ENCODE measurements around the gene DTNB. TPM values are rescaled to one million over a fixed set of nuclear protein-coding genes. Genes with fewer than 3 reads are reported as not detected.
"Not testable (repeated sequence)": the region's sequence is repeated elsewhere in the genome, so short reads cannot be mapped to it uniquely, and the experiment has no call there.

The DTNB gene
- total RNA-seq, 1 experiment from 2014 or later = 4.8 TPM

DNA sequence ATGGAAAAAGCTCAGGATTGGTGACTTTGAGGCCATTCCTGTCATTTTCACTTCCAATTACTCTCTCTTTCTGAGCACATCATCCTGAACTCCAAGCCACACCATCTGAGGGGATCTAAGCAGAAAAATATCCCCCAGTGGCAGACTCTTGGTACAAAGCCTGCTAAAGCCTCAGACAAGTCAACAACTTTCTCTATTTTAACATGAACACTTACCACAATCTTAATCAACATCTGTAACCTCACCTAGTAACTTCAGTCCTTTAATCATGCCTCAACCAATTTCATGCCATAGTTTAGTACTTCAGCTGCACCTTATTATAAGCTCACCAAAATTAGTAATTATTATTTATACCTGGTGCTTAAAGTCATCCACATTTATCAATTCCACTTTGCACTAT lies 128.9 kb downstream of the DTNB start:
- no peak for DNase-seq (ENCODE audit: low spot score)

DNA sequence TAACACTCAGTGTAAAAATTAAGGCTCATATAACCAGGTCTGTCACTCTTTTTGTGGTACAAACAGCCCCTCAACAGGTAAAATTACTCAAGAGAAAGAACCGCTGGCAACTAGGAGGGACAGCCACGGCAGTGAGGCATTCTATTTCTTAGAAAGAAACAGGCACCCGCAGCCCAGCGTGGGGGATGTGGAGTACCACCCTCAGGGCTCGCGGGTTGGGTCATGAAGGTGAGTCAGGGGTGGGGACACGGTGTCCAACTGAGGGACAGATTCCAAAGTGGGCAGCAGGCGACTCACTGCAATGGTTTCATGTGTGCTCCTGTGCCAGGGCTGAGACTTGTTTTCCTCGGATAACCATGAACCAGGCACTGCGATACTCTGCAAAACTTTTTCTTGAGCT lies 129.4 kb downstream of the DTNB start:
- no peak for DNase-seq (ENCODE audit: low spot score)

DNA sequence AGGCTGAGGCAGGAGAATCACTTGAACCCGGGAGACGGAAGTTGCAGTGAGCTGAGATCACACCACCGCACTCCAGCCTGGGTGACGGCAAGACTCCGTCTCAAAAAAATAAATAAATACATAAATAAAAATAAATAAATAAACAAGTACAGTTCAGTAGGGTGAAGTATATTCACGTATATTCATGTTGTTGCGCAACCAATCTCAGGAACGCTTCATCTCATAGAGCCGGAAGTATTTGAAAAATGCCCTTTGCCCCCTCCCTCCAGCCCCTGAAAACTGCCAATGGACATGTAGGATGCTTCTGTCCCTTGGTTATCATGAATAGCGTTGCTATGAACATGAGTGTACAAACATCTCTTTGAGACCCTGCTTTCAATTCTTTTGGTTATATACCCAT lies 132.0 kb downstream of the DTNB start:
- DNase-seq (ENCODE audit: low spot score) = no peak

DNA sequence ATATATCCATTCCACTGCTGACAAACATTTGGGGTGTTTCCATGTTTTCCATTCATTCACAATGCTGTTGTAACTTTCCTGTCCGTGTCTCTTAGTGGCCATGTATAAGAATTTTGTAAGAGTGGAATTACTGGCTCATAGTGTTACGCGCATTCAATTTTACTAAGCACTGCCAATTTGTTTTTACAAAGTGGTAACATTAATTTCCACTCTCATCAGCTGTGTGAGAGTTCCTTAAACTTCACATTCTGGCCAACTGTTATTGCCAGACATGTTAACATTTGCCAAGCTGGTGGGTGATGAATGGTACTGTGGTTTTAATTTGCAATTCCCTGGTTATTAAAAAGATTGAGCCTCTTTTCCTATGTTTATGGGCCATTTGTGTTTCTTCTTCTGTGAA lies 134.2 kb downstream of the DTNB start:
- no peak for DNase-seq (ENCODE audit: low spot score)

DNA sequence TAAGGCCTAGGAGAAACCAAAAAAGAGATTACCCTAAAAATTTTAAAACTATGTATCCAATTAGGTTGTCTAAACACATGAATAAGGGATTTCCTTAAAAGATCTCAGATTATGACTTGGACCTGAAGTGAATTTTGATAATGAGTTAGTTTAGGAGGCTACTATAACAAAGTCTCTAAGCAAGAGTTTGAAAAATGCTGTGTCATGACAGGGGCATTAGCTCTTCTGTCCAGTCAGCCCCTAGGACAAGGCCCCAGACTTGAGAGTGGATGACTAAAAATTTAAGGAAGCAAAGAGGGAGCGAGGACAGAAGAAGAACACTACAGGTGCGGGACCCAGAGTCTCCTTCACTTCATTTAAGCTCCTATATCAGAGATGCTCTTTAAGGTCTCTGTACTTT lies 135.9 kb downstream of the DTNB start:
- DNase-seq (ENCODE audit: low spot score) = no peak

DNA sequence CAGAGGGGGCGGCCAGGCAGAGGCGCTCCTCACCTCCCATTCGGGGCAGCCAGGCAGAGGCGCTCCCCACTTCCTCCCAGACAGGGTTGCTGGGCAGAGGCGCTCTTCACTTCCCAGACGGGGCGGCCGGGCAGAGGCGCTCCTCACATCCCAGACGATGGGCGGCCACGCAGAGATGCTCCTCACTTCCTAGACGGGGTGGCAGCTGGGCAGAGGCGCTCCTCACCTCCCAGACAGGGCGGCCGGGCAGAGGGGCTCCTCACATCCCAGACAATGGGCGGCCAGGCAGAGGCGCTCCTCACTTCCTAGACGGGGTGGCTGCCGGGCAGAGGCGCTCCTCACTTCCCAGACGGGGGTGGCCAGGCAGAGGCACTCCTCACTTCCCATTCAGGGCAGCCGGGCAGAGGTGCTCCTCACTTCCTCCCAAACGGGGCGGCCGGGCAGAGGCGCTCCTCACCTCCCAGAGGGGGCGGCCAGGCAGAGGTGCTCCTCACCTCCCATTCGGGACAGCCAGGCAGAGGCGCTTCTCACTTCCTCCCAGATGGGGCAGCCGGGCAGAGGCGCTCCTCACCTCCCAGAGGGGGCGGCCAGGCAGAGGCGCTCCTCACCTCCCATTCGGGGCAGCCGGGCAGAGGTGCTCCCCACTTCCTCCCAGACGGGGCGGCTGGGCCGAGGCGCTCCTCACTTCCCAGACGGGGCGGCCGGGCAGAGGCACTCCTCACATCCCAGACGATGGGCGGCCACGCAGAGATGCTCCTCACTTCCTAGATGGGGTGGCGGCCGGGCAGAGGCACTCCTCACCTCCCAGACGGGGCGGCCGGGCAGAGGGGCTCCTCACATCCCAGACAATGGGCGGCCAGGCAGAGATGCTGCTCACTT lies 137.7 kb downstream of the DTNB start:
- DNase-seq (ENCODE audit: low spot score) = not testable (repeated sequence)

DNA sequence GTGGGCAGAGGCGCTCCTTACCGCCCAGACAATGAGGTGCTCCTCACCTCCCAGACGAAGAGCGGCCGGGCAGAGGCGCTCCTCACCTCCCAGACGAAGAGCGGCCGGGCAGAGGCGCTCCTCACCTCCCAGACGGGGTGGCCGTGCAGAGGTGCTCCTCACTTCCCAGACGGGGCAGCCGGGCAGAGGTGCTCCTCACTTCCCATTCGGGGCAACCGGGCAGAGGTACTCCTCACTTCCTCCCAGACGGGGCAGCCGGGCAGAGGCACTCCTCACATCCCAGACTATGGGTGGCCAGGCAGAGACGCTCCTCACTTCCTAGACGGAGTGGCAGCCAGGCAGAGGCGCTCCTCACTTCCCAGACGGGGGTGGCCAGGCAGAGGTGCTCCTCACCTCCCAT lies 138.4 kb downstream of the DTNB start:
- DNase-seq (ENCODE audit: low spot score) = not testable (repeated sequence)

DNA sequence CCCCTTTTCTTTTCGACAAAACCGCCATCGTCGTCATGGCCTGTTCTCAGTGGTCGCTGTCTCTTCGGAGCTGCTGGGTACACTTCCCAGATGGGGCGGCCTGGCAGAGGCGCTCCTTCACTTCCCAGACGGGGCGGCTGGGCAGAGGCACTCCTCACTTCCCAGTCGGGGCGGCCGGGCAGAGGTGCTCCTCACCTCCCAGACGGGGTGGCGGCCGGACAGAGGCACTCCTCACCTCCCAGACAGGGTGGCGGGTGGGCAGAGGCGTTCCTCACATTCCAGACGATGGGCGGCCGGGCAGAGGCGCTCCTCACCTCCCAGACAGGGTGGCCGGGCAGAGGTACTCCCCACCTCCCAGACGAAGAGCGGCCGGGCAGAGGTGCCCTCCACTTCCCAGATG lies 138.9 kb downstream of the DTNB start:
- no peak for DNase-seq (ENCODE audit: low spot score)

DNA sequence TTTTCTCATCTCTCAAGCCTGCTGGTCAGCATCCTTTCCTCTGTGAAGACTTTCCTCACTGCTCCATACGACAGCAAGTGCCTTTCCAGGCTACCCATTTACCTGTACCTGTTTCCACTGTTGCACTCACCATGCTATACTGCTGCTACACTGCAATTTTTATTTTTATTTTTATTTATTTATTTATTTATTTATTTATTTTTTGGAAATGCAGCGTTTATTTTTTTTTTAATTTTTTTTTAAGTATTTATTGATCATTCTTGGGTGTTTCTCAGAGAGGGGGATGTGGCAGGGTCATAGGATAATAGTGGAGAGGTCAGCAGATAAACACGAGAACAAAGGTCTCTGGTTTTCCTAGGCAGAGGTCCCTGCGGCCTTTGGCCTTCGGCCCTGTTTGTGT lies 139.6 kb downstream of the DTNB start:
- not testable (repeated sequence) for DNase-seq (ENCODE audit: low spot score)

DNA sequence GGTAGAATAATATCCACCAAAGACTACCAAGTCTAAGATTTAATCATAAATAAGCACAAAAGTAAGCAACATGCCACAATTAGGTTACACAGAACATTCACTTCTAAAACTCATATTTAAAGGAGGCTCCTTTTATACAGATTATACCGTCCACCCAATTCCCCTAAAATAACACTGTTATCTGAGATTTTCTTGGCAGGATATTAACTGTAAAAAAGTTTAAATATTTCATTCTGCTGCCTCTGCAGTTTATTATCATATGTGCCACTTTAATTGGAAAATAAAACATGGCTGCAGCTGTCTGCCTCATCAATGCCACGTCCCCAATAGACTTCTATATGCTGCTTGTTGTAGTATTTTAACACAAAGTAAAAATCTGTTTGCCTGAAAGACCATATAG lies 140.9 kb downstream of the DTNB start:
- no peak for DNase-seq (ENCODE audit: low spot score)

DNA sequence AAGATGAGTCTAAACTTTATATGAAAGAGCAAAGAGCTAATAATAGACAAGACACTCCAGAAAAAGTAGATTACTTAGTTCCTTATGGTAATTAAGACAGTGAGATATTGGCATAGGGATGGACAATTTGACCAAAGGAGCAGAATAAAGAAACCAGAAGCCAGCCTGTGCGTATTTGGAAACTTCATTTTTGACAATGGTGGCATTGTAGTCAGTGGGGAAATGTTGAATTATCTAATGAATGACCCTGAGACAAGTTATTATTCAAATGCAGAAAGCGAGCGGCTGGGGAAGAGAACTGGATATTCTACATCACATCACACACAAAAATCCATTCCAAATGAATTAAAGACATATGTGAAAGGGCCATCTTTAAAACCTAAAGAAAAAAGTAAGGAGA lies 144.3 kb downstream of the DTNB start:
- no peak for DNase-seq (ENCODE audit: low spot score)

DNA sequence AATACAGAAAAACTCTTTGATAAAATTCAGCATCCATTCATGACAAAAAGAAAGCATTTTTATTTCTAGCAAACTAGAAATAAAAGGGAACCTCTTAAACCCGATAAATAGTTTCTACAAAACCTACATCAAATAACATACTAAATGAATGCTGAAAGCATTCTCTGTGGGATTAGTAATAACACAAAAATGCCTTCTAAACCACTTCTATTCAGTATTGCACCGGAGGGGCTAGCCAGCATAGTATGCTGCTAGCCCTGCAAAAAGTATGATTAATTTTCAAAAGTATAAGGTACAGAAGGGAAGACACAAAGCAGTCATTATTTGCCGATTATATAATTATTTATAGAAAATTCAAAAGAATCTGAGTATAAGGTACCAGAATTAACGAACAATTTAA lies 145.2 kb downstream of the DTNB start:
- peak; percentile 11 for DNase-seq (ENCODE audit: low spot score)

DNA sequence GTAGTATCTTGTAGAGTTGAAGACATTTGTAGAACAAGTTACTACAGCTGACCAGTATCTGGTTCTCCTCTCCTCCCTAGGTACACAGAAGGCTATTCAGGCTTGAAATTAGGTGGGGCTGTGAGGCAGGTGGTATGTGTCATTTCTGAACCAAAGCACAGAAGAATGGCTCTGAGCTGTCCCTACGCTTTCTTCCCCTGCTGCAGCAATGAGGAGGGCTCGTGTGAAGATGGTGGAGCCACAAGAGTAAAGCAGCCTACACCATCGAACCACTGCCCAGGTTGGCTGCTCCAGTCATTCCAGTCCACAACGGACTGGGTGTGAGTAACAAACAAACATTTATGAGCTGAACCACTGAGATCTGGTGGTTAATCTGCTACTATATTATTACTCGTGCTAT lies 148.9 kb downstream of the DTNB start:
- no peak for DNase-seq (ENCODE audit: low spot score)

DNA sequence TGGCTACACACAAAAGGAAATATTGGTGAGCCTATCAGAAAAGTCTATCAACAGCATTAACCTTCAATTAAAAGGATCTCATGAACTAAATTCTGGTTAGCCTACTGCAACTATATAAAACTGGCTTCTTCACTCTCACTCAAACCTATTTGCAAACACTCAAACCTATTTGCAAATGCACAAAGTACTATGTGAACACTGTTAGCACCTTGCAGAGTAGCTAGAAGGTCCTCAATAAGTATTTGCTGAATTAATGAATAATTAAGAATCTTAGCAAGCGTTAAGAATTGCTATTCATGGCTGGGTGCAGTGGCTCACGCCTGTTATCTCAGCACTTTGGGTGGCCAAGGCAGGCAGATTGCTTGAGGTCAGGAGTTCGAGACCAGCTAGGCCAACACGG lies 150.3 kb downstream of the DTNB start:
- DNase-seq (ENCODE audit: low spot score) = no peak

DNA sequence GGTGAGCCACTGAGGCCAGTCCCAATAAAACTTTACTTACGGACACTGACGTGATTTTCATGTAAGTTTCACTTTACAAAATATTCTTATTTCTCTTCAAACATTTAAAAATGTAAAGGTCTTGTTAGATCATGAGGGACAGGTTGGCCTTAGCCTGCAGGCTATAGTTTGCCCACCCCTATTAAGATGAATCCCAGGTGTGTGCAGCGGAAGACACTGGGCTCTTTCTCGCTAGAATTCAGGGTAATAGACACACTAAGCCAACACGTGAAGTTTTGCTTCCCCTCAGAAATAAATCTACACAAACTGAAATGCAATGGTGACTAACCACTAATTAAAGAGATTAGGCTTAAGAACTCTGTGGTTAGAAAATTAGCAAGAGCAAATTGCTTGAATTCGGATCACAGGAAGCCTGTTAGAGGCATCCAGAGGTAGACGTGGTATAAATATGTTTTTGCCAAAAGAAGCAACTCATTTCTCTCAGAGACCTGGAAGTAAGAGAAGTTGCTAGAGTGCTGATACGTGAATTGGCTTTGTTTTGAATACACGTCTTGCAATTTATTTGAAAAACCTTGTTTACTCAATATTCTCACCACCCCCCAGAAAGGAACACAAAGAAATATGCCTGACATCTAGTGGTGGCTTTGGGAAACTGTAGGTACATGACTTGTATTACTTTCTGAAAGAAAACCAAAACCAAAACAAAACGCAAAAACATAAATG lies 151.6 kb downstream of the DTNB start:
- DNase-seq (ENCODE audit: low spot score) = peak; percentile 66

DNA sequence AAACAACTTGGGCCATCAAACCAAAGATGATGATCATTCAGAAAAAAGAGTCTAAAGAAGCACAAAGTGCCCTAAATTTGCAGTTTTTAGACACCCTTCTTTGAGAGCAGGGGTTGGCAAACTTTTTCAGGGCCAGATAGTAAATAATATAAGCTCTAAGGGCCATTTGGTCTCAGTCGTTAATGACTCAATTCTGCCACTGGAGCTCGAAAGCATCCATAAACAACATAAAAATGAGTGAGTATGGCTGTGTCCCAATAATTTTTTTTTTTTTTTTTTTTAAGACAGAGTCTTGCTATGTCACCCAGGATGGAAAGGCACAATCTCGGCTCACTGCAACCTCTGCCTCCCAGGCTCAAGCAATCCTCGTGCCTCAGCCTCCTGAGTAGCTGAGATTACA lies 152.3 kb downstream of the DTNB start:
- no peak for DNase-seq (ENCODE audit: low spot score)

DNA sequence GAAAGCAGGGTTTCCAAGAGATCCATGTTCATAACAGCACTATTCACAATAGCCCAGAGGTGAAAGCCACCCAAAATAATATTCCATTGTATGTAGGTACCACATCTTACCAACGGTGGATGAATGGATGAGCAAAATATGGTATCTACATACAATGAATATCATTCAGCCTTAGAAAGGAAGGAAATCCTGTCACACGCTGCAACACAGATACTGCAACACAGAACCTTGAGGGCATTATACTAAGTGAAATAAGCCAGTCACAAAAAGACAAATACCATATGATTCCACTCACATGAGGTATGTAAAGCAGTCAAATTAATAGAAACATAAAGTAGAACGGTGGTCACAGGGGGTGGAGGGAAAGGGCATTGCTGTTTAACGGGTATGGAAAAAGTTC lies 155.7 kb downstream of the DTNB start:
- DNase-seq (ENCODE audit: low spot score) = no peak

DNA sequence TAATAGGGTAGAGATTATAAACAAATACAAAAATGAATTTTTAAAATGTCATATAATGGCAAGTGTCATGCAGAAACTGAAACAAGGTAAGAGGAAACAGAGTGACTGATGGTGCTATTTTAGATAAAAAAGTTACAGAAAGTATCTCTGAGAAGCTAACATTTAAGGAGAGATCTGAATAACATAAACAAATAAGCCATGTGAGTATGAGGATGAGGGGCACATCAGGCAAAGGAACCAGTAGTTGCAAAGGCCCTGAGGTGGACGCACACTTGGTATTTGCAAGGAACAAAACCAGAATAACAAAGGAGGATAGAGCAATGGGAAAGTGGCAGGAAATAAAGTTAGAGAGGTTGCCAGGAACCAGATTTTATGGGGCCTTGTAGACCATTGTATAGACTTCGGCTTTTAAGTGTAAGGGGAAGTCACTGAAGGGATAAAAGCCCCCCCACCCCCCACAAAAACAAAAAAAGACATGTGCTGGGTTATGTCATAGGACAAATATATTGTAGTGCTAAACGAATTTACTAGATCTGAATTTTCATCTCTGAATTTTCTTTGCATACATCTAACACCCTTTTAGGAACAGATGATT lies 159.2 kb downstream of the DTNB start:
- DNase-seq (ENCODE audit: low spot score) = no peak

DNA sequence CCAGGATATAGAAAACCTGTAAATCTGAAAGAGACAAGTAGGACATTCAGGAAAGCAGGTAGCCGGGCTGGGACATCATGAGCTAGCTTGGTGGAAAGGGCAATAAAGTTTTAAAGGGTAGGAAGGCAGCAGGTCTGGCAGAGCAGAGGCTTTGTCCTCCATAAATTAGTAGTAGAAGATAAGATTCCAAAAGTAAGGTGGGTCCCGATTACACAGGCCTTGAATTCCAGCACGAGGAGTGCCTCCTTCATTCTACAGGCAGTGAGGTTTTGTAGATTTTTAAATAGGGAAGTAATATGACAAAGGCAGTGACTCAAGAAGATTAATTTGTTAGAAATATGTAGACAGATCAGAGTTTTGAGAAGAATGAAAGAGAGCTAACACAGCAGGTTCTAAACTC lies 160.7 kb downstream of the DTNB start:
- no peak for DNase-seq (ENCODE audit: low spot score)

DNA sequence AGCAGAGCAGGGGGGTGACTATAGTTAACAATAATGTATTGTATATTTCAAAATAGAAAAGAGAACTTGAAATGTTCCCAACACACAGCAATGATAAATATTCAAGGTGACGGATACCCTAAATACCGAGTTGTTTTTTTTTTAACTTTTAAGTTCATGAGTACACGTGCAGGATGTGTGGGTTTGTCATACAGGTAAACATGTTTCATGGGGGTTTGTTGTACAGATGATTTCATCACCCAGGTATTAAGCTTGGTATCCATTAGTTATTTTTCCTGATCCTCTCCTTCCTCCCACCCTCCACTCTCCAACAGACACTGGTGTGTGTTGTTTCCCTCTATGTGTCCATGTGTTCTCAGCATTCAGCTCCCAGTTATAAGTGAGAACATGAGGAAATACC lies 167.2 kb downstream of the DTNB start:
- no peak for DNase-seq (ENCODE audit: low spot score)

DNA sequence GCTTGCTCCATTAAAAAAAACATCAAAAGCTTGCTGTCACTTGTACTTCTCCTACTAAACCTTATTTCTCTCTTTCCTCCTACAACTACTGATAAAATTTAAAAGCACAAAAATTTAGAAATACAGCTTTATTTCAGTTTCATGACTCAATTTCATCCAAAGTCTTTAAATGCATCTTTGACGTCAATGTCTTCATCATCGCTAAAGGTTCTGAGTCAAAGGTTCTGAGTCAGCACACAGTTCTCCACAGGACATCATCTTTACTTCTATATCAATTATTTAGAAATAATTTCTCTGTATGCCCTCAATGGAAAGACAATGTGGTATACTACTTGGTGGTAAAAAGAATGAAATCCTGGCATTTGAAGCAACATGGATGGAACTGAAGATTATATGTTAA lies 167.8 kb downstream of the DTNB start:
- no peak for DNase-seq (ENCODE audit: low spot score)

DNA sequence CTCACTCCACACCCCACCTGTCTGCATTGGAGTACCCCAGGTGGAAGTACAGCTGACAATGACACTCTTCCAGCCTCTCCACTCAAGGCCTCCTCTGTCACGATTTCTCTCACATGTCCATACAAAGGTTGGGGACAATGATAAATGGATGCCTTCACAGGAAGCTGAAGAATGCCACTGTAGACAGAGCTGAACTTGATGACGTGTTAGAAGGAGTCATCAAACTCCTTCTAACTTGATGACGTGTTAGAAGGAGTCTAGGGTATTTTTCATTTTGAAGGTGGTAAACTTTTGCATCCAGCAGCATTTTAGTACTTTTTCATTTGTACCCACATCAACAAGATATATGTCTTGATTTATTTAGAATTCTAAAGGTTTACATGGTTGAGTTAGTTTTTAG lies 168.2 kb downstream of the DTNB start:
- DNase-seq (ENCODE audit: low spot score) = no peak

DNA sequence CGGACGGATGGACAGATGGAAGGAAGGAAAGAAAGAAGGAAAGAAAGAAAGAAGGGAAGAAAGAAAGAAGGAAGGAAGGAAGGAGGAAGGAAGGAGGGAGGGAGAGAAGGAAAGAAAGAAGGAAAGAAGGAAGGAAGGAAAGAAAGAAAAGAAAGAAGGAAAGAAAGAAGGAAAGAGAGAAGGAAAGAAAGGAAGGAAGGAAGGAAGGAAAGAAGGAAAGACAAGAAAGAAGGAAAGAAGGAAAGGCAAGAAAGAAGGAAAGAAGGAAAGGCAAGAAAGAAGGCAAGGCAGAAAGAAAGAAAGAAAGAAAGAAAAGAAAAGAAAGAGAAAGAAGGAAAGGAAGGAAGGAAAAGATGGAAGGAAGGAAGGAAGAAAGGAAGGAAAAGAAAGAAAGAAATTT lies 169.1 kb downstream of the DTNB start:
- no peak for DNase-seq (ENCODE audit: low spot score)

Data from H4 (cell line).